NCI-H2081 treated with DMSO at 0.1 percent for 48 hours (cell line): ENCODE measurements around the gene MDN1.
"Not testable (repeated sequence)": the region's sequence is repeated elsewhere in the genome, so short reads cannot be mapped to it uniquely, and the experiment has no call there.

ENCODE experiments used
- DNase-seq: peaks from one replicate; lab custom pipeline; 2025; lab: John Stamatoyannopoulos, UW

Gene MDN1

GRCh38 chr6:89813422-89813821, 6.2 kb downstream of the MDN1 start:
- not testable (repeated sequence) for DNase-seq

DNA sequence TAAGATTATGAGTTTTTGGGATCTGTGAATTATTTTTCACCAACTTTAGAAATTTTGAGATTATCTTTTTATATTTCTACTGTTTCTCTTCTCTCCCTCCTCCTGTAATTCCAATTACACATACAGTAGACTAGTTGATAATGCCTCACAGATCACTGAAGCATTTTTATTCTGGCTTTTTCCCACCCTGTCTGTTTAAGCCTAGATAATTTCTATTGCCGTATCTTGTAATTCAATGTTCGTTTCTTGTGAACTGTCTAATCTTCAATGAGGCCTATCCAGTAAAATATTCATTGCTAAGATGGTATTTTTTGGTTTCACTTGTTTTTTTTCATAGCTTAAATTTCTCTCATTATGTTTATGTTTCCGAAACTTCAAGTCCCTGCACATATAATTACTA, 12.0 kb downstream of the MDN1 start:
- DNase-seq: no peak

DNA sequence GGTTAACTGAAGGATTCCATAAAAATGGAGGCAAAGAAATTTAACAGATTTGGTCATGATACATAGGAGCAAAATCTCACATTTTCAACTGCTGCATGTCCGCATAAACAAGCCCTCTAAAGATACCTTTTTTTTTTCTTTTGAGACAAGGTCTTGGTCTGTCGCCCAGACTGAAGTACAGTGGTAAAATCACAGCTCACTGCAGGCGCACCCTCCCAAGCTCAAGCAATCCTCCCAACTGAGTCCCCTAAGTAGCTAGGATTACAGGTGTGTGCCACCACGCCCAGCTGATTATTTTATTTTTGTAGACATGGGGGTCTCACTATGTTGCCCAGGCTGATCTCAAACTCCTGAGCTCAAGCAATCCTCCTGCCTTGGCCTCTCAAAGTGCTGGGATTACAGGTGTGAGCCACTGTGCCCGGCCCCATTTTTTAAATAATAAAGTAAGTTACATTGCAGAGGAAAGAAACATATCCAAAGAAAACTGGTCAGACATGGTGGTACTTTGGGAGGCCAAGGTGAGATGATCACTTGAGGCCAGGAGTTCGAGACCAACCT, 13.7 kb downstream of the MDN1 start:
- DNase-seq: no peak

- no peak for DNase-seq
Observed at GRCh38 chr6:89803271-89803670, 16.3 kb downstream of the MDN1 start.

GRCh38 chr6:89799756-89800155, 19.8 kb downstream of the MDN1 start:
- no peak for DNase-seq

DNA sequence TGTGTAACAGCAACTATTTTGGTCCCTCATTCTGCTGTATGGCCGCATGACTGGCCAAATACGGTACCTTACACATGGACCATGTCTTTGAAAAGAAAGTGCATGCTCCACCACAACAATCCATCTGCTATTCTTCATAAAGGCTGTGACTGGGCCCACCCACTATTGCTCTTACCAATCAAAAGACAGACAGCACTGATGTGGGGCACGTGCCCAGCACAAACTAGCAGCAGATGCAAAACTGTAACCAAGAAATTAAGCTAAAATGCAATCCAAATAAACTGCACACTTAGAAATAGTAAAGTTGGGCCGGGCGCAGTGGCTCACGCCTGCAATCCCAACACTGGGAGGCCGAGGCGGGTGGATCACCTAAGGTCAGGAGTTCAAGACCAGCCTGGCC, 20.5 kb downstream of the MDN1 start:
- no peak for DNase-seq

DNA sequence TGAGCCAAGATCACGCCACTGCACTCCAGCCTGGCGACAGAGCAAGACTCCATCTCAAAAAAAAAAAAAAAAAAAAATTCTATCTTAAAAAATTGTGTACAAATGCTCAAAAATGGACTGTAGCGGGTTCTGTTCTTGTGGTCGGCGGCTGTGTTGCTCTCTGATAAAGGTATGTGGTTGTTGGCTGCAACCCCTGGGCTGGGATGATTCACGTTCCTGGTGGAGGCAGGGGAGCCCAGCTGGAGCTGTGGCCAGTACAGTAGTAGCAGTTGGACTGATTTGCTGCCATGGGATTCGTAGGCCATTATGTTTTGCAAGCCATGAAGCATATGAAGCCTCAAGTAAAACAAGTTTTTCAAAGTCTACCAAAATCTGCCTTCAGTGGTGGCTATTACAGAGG, 22.3 kb downstream of the MDN1 start:
- no peak for DNase-seq

GRCh38 chr6:89794324-89794723, 25.3 kb downstream of the MDN1 start:
- no peak for DNase-seq

DNA sequence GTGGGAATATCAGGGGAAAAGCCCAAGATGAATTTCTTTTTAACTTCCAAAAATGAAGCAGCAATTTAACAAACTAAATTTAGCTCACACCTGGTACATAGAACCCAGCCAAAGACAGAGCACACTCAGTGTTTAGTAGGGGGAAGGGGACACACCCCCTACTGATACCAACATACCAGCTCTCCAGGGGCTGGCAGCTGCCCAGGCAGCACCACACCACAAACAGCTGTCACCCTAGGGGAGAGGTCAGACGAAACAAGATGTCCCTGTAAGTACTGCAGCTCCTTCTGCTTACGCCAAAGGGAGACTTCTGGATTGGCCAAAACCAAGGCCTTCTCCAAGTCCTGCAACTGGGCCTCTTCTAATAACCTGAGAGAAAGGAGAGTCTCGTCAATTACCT, 26.0 kb downstream of the MDN1 start:
- DNase-seq: no peak

- no peak for DNase-seq
Observed at GRCh38 chr6:89792881-89793280, 26.7 kb downstream of the MDN1 start.

- DNase-seq: no peak
Observed at GRCh38 chr6:89790403-89790802, 29.2 kb downstream of the MDN1 start.

DNA sequence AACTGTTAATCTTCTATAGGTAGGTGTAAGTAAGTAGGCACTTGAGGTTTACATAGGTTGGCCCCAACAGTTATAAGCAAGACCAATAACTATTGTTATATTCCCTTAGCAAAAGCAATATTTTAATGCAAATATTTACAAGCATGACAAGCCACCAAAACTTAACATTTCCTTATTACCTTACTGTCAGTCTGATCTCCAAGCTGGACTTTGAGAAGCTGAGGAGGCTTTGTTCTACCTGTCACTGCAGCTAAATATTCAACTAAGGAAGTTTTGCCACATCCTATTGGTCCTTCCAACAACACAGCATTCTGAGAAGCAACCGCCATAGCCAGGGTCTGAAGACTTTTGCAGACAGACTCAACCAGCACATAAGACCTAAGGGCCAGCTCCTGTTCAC, 29.6 kb downstream of the MDN1 start:
- no peak for DNase-seq

GRCh38 chr6:89787660-89788328, 31.8 kb downstream of the MDN1 start:
- no peak for DNase-seq

DNA sequence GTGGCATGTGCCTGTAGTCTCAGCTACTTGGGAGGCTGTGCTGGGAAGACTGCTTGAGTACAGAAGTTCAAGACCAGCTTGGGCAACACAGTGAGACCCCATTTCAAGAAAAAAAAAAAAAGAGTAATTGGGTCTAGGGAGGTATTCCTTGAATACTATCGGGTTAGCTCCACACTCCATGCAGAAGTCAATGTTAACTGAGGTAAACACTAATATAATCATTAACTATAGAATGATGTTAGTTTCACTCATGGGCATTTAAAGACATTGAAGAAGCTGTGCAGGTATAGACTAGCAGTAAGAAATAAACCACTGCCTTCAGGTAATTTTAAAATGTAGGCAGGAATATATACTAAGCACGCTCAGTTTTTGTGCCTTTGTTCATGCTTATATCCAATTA, 32.6 kb downstream of the MDN1 start:
- no peak for DNase-seq

DNA sequence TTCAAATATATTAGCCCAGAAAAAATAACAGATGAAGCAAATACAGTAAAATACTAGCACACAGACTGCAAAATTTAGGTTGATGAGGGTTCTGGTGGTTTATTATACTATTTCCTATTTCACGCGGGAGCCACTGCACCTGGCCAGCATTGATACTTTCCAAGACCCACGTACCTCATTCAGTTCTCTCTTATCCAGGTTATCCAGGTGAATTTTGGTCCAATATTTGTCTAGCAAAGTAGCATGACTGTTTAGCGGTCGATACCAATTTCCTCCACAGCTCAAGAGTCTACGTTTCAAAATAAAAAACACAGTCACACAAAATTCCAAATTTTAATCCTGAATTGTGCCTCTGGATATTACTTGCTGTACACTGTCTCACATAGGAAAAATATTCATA, 34.8 kb downstream of the MDN1 start:
- DNase-seq: no peak

DNA sequence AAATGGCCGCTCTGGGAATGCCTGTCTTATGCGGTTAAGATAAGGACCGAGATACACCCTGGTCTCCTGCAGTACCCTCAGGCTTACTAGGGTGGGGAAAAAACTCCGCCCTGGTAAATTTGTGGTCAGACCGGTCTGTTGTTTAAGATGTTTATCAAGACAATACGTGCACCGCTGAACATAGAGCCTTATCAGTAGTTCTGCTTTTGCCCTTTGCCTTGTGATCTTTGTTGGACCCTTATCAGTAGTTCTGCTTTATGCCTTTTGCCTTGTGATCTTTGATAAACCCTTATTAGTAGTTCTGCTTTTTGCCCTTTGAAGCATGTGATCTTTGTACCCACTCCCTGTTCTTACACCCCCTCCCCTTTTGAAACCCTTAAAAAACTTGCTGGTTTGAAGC, 36.3 kb downstream of the MDN1 start:
- not testable (repeated sequence) for DNase-seq

DNA sequence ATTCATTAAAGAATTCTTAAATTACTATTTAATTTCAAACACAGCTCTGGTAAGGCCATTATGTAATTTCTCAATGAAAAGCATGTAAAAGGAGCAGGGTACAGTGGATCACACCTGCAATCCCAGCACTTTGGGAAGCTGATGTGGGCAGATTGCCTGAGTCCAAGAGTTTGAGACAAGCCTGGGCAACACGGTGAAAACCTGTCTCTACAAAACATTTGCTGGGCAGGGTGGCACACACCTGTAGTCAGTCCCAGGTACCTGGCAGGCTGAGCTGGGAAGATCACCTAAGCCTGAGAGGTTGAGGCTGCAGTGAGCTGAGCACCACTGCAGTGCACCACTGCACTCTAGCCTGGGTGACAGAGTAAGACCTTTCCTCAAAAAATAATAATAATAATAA, 37.4 kb downstream of the MDN1 start:
- no peak for DNase-seq

GRCh38 chr6:89781070-89782034, 38.2 kb downstream of the MDN1 start:
- no peak for DNase-seq

GRCh38 chr6:89777455-89777854, 42.1 kb downstream of the MDN1 start:
- DNase-seq: no peak

DNA sequence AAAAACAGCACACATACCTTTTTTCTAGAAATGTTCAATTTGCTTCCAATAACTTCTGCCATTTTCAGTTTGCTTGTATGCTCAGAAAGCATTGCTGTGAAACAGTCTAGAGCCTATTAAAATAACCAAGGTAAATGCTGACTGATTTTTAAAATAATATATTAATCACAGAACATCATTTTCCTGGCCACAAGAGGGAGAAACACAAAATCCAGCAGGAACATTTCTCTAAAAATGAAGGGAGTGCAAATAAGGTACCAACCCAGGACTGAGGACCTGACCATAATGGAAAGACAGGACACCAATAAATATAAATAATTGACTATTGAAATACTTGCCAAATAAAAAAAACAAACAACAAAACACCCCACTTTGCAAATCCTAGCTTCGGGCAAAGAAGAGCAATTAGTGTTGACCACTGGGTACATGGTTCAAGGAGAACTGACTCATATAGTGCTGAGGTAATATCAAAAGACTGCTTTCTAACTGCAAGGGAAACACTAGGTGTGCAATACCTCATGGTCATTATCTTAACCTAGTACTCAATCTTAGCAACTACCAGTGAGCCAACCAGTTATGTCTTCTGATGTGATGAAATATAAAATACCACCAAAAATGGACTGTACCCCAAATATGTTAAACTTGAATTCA, 42.9 kb downstream of the MDN1 start:
- DNase-seq: no peak

DNA sequence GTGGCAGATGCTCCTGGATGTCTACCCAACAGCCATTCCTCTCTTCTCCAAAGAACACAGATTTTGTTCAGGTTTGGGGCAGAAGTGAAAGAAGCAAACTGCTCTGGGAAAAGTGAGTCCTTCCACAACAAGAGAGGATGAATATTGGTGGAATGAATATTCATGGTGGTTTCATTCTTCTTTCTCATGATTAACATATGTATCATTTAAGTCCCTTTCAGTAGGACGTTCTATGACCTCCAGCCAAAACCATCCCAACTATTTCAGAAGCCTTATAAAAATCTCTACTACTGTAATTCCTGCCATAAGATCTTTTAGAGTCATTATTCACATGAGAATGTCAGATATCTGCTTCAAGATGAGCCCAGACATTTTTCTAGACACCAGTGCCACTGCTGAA, 44.4 kb downstream of the MDN1 start:
- DNase-seq: no peak

- no peak for DNase-seq
Observed at GRCh38 chr6:89769572-89769971, 50.0 kb downstream of the MDN1 start.

GRCh38 chr6:89768324-89768723, 51.3 kb downstream of the MDN1 start:
- DNase-seq: no peak
